Stomach smooth muscle (tissue), 2 donors: ENCODE results near the gene PAEP.

Experiments
- H3K27ac ChIP-seq: one replicate; pipeline ENCODE4 v1.7.0; 2013; ENCODE audit warnings: mild to moderate bottlenecking, low read length, inconsistent platforms
- H3K27me3 ChIP-seq, 2 donors: one replicate each; pipeline ENCODE4 v1.7.0; 2013; ENCODE audit warnings: low read length in 2 of 2; ENCODE audit not compliant: insufficient read depth in 2 of 2, control insufficient read depth in 1 of 2
- H3K36me3 ChIP-seq, 2 donors: one replicate each; pipeline ENCODE4 v1.7.0; 2013; ENCODE audit warnings: low read length in 2 of 2; ENCODE audit not compliant: control insufficient read depth in 2 of 2, insufficient read depth in 2 of 2
- H3K4me1 ChIP-seq: one replicate; pipeline ENCODE4 v1.7.0; 2013; ENCODE audit warnings: low read length; ENCODE audit not compliant: control insufficient read depth, insufficient read depth
- H3K4me3 ChIP-seq, 2 donors: one replicate each; pipeline ENCODE4 v1.7.0; 2013; ENCODE audit warnings: low read length in 2 of 2
- H3K9ac ChIP-seq, 2 donors: one replicate each; pipeline ENCODE4 v1.7.0; 2013; ENCODE audit warnings: low read length in 2 of 2, mild to moderate bottlenecking in 1 of 2
- H3K9me3 ChIP-seq, 2 donors: one replicate each; pipeline ENCODE4 v1.7.0; 2013; ENCODE audit warnings: low read length in 2 of 2; ENCODE audit not compliant: control insufficient read depth in 2 of 2
- donor health status: healthy.
- donor health status: Pancreatic carcinoma.

Gene PAEP

GRCh38 chr9:135567311-135567710 lies 5.8 kb downstream of the PAEP start:
- no peak overlapping the region for H3K4me3 ChIP-seq
- peaks cover 9 to 12% of the 10 kb centered on the region in 2 donors for H3K27me3 ChIP-seq
- peaks cover 2 to 15% of the 10 kb centered on the region in 2 donors for H3K9me3 ChIP-seq
- H3K9ac ChIP-seq = no peak overlapping the region
- H3K36me3 ChIP-seq = no peaks in the 10 kb centered on the region
- no peak overlapping the region for H3K27ac ChIP-seq
- no peaks in the 10 kb centered on the region for H3K4me1 ChIP-seq

- H3K9ac ChIP-seq = no peak overlapping the region
- H3K4me1 ChIP-seq = no peaks in the 10 kb centered on the region
- H3K36me3 ChIP-seq = no peaks in the 10 kb centered on the region
- H3K4me3 ChIP-seq = no peak overlapping the region
- peaks cover 2 to 13% of the 10 kb centered on the region in 2 donors for H3K9me3 ChIP-seq
- peaks cover 8 to 13% of the 10 kb centered on the region in 2 donors for H3K27me3 ChIP-seq
- no peak overlapping the region for H3K27ac ChIP-seq
Measured at GRCh38 chr9:135568026-135568425, 6.5 kb downstream of the PAEP start.

GRCh38 chr9:135570456-135570855 lies 8.9 kb downstream of the PAEP start:
- Histone ChIP-seq H3K4me3 (no peak overlapping the region), H3K9ac (no peak overlapping the region), H3K4me1 (no peaks in the 10 kb centered on the region), H3K36me3 (no peaks in the 10 kb centered on the region), H3K27ac (no peak overlapping the region), H3K9me3 (peaks cover 2 to 13% of the 10 kb centered on the region in 2 donors), H3K27me3 (peaks cover 8 to 11% of the 10 kb centered on the region in 2 donors)

- H3K36me3 ChIP-seq = no peaks in the 10 kb centered on the region
- H3K4me1 ChIP-seq = no peaks in the 10 kb centered on the region
- no peak overlapping the region for H3K9ac ChIP-seq
- H3K27ac ChIP-seq = no peak overlapping the region
- peaks cover 3 to 9% of the 10 kb centered on the region in 2 donors for H3K27me3 ChIP-seq
- H3K9me3 ChIP-seq = peaks cover 2 to 13% of the 10 kb centered on the region in 2 donors
- no peak overlapping the region for H3K4me3 ChIP-seq
Measured at GRCh38 chr9:135572233-135572632, 10.7 kb downstream of the PAEP start.

GRCh38 chr9:135573124-135573523 lies 11.6 kb downstream of the PAEP start:
- peaks cover 2 to 13% of the 10 kb centered on the region in 2 donors for H3K9me3 ChIP-seq
- H3K4me3 ChIP-seq = no peak overlapping the region
- H3K27me3 ChIP-seq = peaks cover 3 to 8% of the 10 kb centered on the region in 2 donors
- no peaks in the 10 kb centered on the region for H3K36me3 ChIP-seq
- H3K4me1 ChIP-seq = no peaks in the 10 kb centered on the region
- H3K9ac ChIP-seq = no peak overlapping the region
- no peak overlapping the region for H3K27ac ChIP-seq

- Histone ChIP-seq H3K36me3 (no peaks in the 10 kb centered on the region), H3K9me3 (peaks cover 2 to 8% of the 10 kb centered on the region in 2 donors)
Measured at GRCh38 chr9:135574331-135574730, 12.8 kb downstream of the PAEP start.

GRCh38 chr9:135574943-135575342 lies 13.4 kb downstream of the PAEP start:
- no peaks in the 10 kb centered on the region for H3K4me1 ChIP-seq
- peaks cover 2 to 4% of the 10 kb centered on the region in 2 donors for H3K9me3 ChIP-seq
- H3K27me3 ChIP-seq = peaks cover 3 to 8% of the 10 kb centered on the region in 2 donors

More at GRCh38 chr9:135574331-135574730, 12.8 kb downstream of the PAEP start:
- H3K4me1 ChIP-seq = no peaks in the 10 kb centered on the region
- H3K27me3 ChIP-seq = peaks cover 3 to 6% of the 10 kb centered on the region in 2 donors
- no peak overlapping the region for H3K9ac ChIP-seq
- no peak overlapping the region for H3K4me3 ChIP-seq
- H3K27ac ChIP-seq = no peak overlapping the region

GRCh38 chr9:135575995-135576631 lies 14.6 kb downstream of the PAEP start:
- Histone ChIP-seq H3K9ac (no peak overlapping the region), H3K4me1 (no peaks in the 10 kb centered on the region), H3K4me3 (no peak overlapping the region), H3K27me3 (peaks cover 3 to 8% of the 10 kb centered on the region in 2 donors), H3K9me3 (peaks cover 2 to 4% of the 10 kb centered on the region in 2 donors), H3K27ac (no peak overlapping the region), H3K36me3 (no peaks in the 10 kb centered on the region)

More at GRCh38 chr9:135574943-135575342, 13.4 kb downstream of the PAEP start:
- no peaks in the 10 kb centered on the region for H3K36me3 ChIP-seq
- no peak overlapping the region for H3K27ac ChIP-seq
- no peak overlapping the region for H3K9ac ChIP-seq
- H3K4me3 ChIP-seq = no peak overlapping the region

GRCh38 chr9:135577256-135577655 lies 15.7 kb downstream of the PAEP start:
- no peaks in the 10 kb centered on the region for H3K9me3 ChIP-seq
- no peaks in the 10 kb centered on the region for H3K36me3 ChIP-seq
- H3K9ac ChIP-seq = no peak overlapping the region
- no peak overlapping the region for H3K27ac ChIP-seq
- H3K4me3 ChIP-seq = no peak overlapping the region
- H3K4me1 ChIP-seq = no peaks in the 10 kb centered on the region
- H3K27me3 ChIP-seq = peaks cover 3 to 12% of the 10 kb centered on the region in 2 donors

GRCh38 chr9:135579356-135579755 lies 17.8 kb downstream of the PAEP start:
- peaks cover under 1 to 11% of the 10 kb centered on the region in 2 donors for H3K27me3 ChIP-seq
- H3K4me3 ChIP-seq = no peak overlapping the region
- no peaks in the 10 kb centered on the region for H3K9me3 ChIP-seq
- no peak overlapping the region for H3K27ac ChIP-seq
- H3K4me1 ChIP-seq = no peaks in the 10 kb centered on the region
- no peak overlapping the region for H3K9ac ChIP-seq
- no peaks in the 10 kb centered on the region for H3K36me3 ChIP-seq

GRCh38 chr9:135579889-135580660 lies 18.5 kb downstream of the PAEP start:
- Histone ChIP-seq H3K9ac (no peak overlapping the region), H3K27ac (no peak overlapping the region), H3K36me3 (no peaks in the 10 kb centered on the region), H3K27me3 (peaks cover 0 to 13% of the 10 kb centered on the region in 2 donors), H3K9me3 (no peaks in the 10 kb centered on the region), H3K4me1 (no peaks in the 10 kb centered on the region), H3K4me3 (no peak overlapping the region)
